ENCODE results near the gene MRTFB.
"Not testable (repeated sequence)": the region's sequence is repeated elsewhere in the genome, so short reads cannot be mapped to it uniquely, and the experiment has no call there.

Gene MRTFB

DNA sequence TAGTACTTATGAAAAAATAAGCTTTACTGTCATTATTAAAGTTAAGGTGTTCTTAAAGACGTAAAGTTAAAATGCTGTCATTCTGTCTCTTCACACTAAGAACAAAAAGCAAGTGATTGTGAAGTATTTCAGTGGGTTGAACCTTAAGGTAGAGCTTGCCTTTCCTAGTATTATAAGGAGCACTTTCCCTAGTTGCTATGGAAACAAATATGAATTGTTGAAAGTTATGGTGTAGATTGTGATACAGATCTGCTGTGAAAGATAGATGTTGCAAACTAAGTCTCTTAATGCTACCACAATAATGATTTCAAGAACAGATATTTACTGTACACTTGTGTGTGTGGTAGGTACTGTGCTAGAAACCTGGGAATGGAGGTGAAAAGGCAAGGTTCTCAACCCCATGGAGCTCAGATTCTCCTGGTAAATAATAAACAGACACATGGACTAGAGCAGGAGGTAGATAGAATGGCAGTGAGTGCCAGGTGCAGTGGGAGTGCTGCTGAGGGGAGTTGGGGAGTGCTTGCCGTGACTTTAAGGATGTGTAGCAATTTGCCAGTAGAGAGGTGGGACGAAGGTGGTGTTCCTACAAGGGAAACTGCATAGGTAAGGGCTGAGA, 34.7 kb downstream of the MRTFB start:
- no peak for DNase-seq (ENCODE audit: low read depth in 1 of 2, low spot score in 1 of 2)

DNA sequence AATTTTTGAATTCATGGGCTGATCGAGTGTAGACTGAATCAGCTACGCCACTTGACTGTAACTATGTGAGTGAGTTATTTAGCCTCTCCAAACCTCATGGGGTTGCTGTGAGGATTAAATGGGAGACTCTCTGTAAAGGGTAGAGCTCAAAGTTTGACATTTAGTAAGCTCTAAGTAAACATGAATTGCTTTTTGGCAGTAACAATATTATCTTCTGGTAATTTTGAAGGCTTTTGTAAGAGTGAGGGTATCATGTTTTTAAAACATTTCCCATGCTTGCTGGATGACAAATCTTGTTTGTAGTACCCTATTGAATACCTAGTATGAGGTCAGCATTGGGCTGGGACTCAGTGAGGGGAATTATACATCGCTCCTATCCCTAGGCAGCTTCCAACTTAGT, 35.3 kb downstream of the MRTFB start:
- DNase-seq (ENCODE audit: low read depth in 1 of 2, low spot score in 1 of 2) = no peak

DNA sequence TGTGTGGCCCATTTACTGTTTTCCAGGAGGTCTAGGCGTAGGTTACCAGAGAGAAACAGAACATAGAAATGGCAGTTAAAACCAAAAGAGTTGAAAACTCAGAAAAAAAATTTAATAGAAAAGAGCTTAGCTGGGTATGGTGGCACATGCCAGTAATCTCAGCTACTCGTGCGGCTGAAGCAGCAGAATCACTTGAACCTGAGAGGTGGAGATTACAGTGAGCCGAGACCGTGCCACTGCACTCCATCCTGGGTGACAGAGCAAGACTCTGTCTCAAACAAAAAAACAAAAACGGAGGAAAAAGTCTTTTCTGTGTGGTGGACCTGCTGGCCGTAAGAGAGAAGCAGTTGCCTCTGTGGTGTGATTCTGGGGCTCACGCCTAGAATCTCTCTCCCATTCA, 35.8 kb downstream of the MRTFB start:
- no peak for DNase-seq (ENCODE audit: low read depth in 1 of 2, low spot score in 1 of 2)

DNA sequence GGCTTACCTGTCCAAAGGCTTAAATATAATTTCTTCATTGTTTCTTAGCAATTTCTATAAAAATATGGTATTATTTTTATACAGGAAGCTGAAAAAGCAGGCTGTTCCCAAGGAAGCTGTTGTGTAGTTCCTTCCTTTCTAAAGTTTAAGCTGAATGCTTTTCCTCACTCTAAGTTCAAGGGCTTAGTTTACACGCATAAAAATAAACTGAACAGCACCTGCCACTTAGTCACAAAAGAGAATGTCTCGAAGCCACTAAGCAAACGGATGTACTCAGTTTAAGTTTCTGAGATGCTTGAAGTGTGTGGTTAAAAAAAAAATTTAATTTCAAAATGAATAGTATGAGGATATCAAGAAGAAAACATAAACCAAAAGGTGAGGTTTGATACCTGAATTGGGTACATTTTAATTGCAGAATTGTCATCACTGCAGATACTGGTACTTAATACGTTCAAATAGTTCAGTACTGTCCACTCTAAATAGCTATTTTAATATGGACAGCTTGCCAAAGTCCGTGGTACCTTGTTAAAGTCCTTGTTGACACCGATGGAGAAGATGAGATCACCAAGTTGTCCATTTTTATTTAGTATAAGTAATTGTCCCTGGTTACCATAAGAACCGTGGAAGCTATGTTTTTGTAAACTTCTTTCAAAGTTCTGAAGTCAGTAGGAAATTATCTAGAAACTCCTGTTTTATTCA, 38.1 kb downstream of the MRTFB start:
- DNase-seq (ENCODE audit: low read depth in 1 of 2, low spot score in 1 of 2) = no peak

DNA sequence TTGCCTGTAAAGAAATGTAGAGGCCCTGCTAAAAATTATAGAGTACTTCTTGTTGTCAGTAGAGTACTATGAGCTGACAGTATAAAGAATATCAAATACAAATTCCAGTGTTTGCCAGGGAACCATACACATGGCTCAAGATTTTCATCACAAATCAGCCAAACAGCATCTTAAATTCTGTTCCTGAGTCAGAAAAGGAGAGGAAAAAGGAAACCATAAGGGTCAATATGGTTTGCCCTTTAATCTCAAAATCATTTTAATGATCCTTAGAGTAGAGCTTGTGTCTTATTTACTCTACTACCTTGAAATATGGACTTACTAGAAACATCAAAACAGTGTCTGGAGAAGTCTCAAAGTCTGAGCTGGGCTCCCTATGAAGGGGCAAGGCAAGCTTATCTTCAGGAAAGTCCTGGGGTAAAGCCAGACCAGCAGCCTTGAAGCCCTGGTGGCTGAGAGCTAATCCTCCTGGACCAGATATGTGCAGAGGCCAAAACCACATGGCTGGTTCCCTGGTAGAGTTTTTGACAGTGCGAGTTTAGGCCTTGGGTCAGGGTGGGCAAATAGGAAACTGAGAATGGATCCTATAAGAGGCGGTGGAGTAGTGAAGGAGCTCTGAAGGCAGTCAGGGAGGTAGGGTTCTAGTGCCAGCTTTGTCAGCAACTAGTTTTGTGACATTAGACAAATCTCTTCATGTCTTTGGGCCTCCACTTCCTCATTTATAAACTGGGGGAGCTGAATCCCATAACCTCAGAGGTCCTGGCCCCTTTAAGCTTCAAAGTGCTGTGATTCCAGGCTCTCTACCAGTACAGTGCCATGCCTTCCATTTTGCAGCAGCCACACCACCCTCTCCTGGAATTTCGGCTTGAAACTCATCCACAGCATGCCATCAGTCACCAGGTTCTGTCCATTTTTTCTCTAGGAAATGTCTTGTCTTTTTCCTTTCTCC, 38.9 kb downstream of the MRTFB start:
- DNase-seq (ENCODE audit: low read depth in 1 of 2, low spot score in 1 of 2) = no peak

DNA sequence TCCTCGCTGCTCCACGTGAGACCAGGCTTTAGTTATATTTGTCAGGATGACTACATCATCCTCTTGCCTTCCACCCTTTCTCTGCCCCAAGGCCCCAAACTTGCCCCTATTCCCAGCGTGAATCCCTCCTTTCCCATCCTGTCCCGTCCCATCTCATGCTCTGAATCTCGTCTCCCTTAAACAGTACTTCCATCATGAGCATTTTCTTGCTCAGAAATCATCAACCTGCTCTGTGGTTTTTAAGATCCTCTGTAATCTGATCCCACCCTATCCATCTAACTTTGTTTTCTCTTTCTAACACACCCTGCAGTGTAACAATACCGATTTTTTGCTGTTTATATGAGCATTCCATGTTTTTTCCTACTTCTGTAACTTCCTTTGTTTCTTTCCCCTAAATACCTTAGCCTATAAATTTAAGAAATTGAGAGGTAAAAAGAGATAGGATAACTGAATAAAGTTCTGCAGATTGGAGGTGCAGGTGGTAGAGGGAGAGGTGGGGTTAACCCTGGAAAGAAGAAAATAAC, 39.7 kb downstream of the MRTFB start:
- DNase-seq (ENCODE audit: low read depth in 1 of 2, low spot score in 1 of 2) = no peak

DNA sequence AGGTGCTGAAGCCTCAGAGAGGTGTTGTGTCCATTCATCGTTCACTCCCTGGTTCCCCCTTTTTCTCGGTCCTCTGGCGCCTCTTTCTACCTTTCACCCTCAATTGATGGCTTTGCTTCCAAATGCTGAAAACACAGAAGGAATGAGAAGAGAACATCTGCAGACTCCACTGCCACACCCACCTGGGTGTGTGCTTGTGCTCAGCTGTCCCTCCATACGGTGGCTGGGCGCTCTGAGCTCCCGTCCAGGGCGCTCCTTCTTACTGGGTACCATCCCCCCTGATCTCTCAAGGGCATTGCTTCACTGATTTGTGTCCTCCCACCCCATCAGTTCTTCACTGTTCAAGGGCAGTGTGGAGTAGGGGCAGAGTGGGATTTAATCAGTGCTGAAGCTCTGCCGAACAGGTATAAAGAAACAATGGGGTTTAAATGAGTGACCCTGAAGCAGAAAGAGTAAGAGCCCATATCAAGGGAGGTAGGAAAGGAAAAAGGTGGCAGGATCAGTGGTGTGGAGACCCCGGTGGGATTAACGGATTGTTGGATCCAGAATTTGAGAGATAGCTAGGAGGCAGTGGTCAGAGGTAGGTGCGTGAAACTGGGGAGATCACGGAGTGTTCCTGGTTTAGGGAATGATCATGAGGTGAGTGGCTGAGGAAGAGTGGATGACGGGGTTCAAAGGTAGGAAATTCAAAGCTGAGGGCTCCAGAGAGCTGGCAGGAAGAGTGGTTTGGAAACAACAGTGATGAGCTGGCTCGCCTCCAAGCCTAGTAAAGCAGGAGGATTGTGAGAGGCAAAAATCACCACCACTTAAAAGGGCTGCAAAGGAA, 40.8 kb downstream of the MRTFB start:
- no peak for DNase-seq (ENCODE audit: low read depth in 1 of 2, low spot score in 1 of 2)

DNA sequence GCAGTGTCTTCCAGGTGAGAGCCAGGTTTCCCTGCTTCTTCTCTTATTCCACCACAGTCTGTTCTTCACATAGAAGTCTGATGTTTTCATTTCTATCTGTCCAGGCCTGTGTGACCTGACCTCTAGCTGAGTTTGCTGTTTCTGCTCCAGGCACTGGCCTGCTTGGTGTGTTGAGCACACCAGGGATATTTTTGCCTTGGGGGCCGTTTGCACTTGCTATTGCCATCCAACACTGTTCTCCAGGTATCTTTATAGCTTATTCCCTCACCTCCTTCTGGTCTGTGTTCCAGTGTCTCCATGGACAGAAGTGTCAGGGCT, 41.4 kb downstream of the MRTFB start:
- DNase-seq (ENCODE audit: low read depth in 1 of 2, low spot score in 1 of 2) = no peak

DNA sequence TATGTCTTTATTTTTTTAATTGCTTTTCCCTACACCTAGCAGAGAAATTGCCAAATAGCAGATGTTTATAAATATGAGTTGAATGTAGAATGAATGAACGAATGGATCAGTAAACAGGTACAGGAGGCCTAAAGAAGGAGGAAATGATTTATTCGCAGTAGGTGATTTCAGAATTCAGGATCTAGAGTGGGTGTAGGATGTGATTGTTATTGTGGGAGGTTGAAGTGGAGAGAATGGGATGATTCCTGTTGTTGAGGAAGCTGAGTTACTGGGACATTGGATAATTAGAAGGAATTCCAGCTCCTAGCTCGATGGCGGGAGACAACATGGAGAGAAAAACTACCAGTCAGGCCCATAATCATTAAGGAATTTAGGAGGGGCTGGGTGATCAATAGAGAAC, 42.2 kb downstream of the MRTFB start:
- DNase-seq (ENCODE audit: low read depth in 1 of 2, low spot score in 1 of 2) = no peak

DNA sequence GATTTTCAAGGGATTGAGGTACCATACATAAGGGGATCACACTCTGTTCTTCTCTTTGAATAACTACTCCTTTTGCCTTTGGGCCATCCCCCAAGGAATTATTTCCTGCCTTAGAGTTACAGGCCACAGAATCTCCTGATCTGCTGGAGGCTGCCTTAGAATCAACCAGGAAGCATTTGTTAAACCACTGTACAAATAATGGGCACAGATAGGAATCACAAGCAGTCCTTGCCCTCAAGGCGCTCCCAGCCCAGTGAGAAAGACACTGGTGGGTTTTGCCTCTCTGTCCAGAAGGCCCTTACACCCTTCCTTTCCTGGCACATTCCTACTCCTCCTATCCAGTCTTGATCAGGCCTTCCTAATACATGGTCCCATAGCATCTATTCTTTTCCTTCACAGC, 45.9 kb downstream of the MRTFB start:
- no peak for DNase-seq (ENCODE audit: low read depth in 1 of 2, low spot score in 1 of 2)

DNA sequence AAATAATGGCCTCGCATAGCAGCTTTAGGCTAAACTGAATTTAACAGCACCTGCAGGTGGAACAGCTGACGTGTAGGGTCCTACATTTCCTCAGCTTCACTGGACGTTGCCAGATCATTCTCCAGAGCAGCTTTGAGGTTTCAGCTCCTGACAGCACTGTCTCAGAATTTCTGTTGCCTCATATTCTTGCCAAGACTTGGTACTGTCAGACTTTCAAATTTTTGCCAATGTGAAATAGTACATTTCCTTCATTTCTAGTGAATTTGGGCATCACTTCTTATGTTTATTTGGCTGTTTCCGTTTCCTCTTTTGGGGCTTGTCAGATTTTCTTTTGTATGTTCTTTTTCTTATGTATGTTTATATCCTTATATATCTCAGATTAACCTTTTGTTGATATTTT, 48.7 kb downstream of the MRTFB start:
- no peak for DNase-seq (ENCODE audit: low read depth in 1 of 2, low spot score in 1 of 2)

DNA sequence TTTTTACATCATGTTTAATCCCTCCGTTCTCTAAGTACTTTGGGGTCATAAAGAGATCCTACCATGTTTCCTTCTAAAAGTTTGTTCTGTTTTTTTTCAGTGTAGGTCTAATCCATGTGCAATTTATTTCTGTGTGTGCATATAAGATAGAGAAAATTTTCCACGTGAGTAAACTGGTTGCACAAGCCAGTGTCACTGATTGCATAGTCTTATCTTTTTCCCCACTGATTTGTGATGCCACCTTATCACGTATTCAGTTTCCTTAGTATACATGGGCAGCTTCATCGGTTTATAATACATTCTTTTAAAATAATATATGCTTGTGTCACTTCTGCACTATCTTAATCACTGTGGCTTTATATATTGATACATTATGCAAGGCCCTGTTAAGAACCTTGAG, 49.2 kb downstream of the MRTFB start:
- DNase-seq (ENCODE audit: low read depth in 1 of 2, low spot score in 1 of 2) = no peak

DNA sequence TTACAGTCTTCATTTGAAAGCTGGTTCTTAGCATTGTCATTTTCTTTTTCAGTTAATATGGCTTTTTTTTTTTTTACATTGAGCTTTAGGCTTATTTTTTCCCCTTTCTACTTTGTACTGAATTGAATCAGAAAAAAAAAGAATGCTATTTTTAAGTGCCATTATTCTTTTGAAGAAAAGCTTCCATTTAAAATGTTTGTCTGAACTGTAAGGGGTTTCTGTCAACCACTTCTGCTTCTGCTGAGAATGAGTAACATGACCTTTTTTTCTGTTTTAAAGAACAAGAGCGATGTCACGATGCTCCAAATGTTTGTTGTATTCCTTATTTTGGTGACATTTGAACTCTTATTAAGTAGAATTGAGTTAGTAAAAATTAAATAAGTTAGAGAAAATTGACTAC, 50.0 kb downstream of the MRTFB start:
- no peak for DNase-seq (ENCODE audit: low read depth in 1 of 2, low spot score in 1 of 2)

DNA sequence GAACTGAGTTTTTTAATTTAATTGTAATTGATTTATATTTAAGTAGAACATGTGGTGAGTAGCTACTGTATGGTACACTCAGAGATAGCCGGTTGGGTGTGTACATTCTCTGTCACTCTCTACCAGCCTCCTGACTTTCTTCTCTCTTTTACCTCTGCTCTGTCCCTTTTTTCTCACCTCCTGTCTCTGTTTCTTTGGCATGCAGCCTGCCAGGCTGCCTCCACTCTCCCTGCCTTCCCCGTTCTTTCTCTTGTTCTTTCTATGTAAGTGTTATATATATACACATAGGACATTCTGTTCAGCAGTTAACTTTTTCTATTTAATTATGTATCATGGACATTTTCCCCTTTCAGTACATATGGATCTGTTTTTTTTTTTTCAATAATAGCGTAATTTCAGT, 50.8 kb downstream of the MRTFB start:
- no peak for DNase-seq (ENCODE audit: low read depth in 1 of 2, low spot score in 1 of 2)

DNA sequence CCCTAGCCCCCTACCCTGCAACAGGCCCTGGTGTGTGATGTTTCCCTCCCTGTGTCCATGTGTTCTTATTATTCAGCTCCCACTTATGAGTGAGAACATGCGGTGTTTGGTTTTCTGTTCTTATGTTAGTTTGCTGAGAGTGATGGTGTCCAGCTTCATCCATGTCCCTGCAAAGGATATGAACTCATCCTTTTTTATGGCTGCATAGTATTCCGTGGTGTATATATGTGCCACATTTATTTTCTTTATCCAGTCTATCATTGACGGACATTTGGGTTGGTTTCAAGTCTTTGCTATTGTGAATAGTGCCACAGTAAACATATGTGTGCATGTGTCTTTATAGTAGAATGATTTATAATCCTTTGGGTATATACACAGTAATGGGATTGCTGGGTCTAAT, 51.3 kb downstream of the MRTFB start:
- DNase-seq (ENCODE audit: low read depth in 1 of 2, low spot score in 1 of 2) = not testable (repeated sequence)

DNA sequence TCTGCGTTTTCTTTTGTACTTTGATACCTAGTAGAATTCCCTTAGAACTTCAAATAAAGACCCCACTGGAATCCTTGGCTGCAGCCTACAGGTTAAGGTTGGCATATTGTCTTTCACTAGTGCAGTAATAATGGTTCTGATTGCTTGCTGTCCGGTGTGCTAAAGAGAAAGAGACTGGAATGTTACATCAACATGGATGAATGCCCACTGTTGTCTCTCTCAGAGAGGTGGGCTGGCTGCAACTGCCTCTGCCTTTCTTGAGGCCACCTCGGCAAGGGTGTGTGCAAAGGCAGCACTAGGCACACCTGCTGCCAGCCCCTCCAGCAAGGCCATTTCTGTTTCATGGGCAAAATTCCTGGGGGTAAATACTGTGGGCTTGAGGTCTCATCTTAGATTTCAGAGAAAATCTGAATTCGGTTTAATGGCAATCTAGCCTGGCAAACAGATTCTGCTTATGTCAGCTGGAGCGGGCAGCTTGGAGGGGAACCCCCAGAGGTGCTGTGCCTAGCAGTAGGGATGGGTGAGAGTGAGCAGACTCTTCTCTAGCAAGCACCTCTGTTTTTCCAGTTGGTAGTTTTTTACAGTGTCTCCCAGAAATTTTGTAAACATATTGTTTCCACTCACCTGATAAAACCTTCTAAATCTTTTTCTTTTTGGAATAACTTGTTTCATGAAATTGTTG, 54.0 kb downstream of the MRTFB start:
- no peak for DNase-seq (ENCODE audit: low read depth in 1 of 2, low spot score in 1 of 2)

DNA sequence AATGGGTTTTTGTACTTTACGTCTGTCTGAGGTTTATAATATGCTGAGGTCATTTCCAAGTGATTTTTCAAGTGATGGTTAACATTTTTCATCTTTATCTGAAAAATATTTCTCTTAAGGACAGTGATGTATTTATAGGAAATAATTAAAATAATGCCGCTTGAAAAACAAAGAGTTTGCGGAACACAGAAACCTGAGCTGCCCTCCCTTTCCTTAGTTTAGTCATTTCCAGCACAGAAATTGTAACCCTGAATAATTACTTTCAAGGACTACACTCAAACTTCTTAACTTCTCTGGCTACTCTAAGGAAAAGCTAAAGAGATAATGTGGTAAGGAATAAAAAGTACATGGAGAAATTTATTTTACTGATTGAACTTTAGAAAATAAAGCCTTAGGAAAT, 54.6 kb downstream of the MRTFB start:
- no peak for DNase-seq (ENCODE audit: low read depth in 1 of 2, low spot score in 1 of 2)

DNA sequence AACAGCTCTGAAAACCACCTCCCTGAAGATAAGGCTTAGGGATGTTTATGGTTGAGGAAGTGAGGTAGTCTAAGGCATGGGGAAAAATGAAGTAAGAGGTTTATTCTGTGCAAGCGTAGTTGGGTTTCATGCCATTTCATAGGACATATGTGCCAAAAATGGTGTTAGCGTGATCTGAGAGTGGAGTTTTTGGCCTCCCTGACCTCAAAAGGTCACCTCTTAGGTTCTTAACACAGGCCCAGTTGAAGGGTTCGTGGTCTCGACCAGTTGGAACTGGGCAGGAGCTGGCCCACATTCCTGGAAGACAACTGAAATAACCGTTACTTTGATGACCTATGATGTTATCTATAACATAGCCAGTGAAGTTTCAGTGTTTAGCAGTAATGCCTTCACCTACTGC, 57.0 kb downstream of the MRTFB start:
- no peak for DNase-seq (ENCODE audit: low read depth in 1 of 2, low spot score in 1 of 2)

DNA sequence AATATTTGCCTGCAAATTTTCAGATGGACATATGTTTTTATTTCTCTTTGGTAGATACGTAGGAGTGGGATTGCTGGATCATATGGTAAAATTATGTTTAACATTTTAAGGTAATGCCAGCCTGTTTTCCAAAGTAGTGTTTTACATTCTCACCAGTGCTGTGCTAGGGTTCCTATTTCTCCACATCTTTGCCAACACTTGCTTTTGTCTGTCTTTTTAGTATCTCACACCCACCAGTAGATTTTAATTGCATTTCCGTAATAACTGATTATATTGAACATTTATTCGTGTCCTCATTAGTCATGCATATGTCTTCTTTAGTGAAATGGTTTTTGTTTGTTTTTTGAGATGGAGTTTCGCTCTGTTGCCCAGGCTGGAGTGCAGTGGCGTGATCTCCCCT, 58.4 kb downstream of the MRTFB start:
- no peak for DNase-seq (ENCODE audit: low read depth in 1 of 2, low spot score in 1 of 2)

DNA sequence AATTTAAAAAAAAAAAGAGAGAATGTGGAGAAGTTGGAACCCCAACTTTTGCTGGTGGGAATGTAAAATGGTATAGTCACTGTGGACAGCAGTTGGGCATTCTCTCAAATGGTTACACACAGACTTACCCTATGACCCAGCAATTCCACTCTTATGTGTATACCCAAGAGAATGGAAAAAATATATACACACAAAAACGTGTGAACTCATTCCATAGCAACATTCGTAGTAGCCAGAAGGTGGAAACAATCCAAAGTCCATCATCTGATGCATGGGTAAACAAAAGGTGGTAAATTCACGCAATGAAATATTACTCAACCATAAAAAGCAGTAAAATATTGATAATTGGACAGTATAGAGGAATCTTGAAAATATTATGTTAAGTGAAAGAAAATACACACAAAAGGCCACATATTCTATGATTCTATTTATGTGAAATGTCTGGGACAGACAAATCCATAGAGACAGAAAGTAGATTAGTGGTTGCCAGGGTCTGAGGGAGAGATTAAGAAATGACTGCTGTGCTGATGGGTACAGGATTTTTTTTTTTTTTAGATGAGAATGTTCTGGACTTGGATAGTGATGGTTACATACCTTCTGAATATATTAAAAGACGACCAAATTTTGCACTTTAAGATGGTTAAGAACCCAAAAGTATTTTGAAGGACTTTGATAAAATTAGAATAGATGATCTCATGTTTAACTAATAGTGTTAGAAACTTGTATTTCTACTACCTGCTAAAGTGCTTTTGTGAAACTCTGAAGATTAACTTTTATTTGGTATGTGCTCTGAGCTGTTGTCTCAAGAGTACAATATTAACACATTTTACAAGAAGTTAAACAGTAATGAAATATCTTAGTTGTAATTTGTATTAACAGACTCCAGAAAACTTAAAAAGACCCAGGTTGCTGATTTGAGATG, 60.9 kb downstream of the MRTFB start:
- no peak for DNase-seq (ENCODE audit: low read depth in 1 of 2, low spot score in 1 of 2)

Data from activated T-helper 1 cell treated with anti-CD3 and anti-CD28 coated beads, Interleukin-2, amount 50 U/mL, for 16 hours (primary cell).